ENCODE data around the gene HIVEP3.
A peak's percentile ranks its signal among the peaks of the same experiment; 100 is the strongest.

DNA sequence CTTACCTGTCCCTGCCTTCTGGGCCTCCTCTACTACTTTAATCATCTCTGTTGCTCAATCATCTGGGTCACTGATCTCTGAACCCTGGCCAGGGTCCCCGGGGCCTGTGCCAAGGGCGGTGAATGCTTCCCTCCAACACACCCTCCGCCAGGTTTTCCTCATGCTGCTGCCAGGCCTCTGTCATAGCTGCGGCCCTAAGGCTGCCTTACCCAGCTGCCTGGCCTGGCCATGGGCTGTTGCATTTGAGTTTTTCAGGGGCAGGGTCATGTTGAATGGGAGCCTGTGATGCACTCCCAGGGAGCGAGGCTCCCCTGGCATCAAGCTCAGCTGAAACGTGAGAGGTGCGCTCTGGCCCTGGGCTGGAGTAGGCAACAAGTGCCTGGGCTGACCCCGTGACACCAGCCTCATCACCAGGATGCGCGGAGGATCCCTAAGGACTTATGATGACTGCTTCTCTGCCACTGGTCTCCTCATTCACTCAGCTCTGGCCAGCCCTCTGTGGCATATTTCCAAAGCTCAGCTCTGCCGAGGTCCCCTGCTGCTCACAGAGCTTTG, 441.8 kb downstream of the HIVEP3 start:
- no peak for TF ChIP-seq CTCF (IDR thresholded peaks at IDR 0.05)
- TF ChIP-seq POLR2A (IDR thresholded peaks at IDR 0.05), result no peak
- peak in 1 of 2 donors; percentile 34 for TF ChIP-seq EP300 (IDR thresholded peaks at IDR 0.05)

Measured in tibial nerve (tissue), 4 donors.